Endothelial cell of umbilical vein (primary cell): ENCODE data around the gene HBQ1. TPM values are rescaled to one million over a fixed set of nuclear protein-coding genes. Genes with fewer than 3 reads are reported as not detected.

Experiments used
- BruUV-seq: library from RNA; stranded (reverse); fragments of 400-500 nt; replicated peaks from 2 replicates; lab custom pipeline; 2021; lab: Mats Ljungman, UMichigan
- CTCF ChIA-PET: fragments of 300-600, 350-600 bp; sonication (Branson Sonifier 250); formaldehyde crosslinking; loops from one replicate; lab custom pipeline; 2021; ENCODE audit warnings: antibody characterized with exemption, inconsistent platforms; lab: Charles Lee
- POLR2A ChIA-PET: fragments of 300-600, 350-600 bp; sonication (Branson Sonifier 250); formaldehyde crosslinking; loops from one replicate; lab custom pipeline; 2021; ENCODE audit warnings: antibody characterized with exemption, inconsistent platforms; lab: Charles Lee
- DNase-seq: peaks from one replicate; pipeline ENCODE4 v3.0.0-alpha.2; 2011; ENCODE audit warnings: low read depth, low spot score
- FAIRE-seq: peaks from 2 replicates; lab custom pipeline; 2011; peaks lifted over from hg19 to GRCh38; lab: Jason Lieb, UNC
- H2AFZ ChIP-seq: 2 replicates; pipeline ENCODE4 v1.6.0; 2012; ENCODE audit warnings: low read depth, low read length, control low read depth, inconsistent platforms
- H3K27ac ChIP-seq: 2 replicates; pipeline ENCODE4 v1.5.1; 2011; ENCODE audit warnings: low read depth, mild to moderate bottlenecking, control low read depth, low read length, moderate library complexity; ENCODE audit not compliant: insufficient read depth
- H3K27me3 ChIP-seq, 2 experiments: 2 replicates each; pipeline versions ENCODE4 v1.6.0 to v1.6.1; 2011; ENCODE audit warnings: low read length in 2 of 2, mixed read lengths in 1 of 2; ENCODE audit not compliant: control insufficient read depth in 2 of 2, insufficient read depth in 2 of 2
- H3K36me3 ChIP-seq, 2 experiments: 2 replicates in 1 of 2; 3 replicates in 1 of 2; pipeline ENCODE4 v1.5.1; 2011; ENCODE audit warnings: low read length in 2 of 2, mild to moderate bottlenecking in 1 of 2, moderate library complexity in 1 of 2; ENCODE audit not compliant: control insufficient read depth in 2 of 2, insufficient read depth in 2 of 2; ENCODE audit errors: extremely low read depth in 1 of 2
- H3K4me1 ChIP-seq: 3 replicates; pipeline ENCODE4 v1.5.1; 2011; ENCODE audit warnings: mild to moderate bottlenecking, low read length; ENCODE audit not compliant: control insufficient read depth, insufficient read depth; ENCODE audit errors: extremely low read depth
- H3K4me2 ChIP-seq: 2 replicates; pipeline ENCODE4 v1.6.1; 2011; ENCODE audit warnings: low read length, control low read depth, mixed read lengths; ENCODE audit not compliant: insufficient read depth
- H3K4me3 ChIP-seq, 3 experiments: fragments of 200-600 bp in 1 of 3; sonication (generic), shearing (Covaris generic) in 1 of 3; replicated peaks in 1 of 3; 2 replicates each; pipeline ENCODE4 v1.5.1; 2011 to 2016; ENCODE audit warnings: control low read depth in 3 of 3, low read length in 3 of 3, mild to moderate bottlenecking in 2 of 3, inconsistent platforms in 1 of 3, low read depth in 1 of 3, moderate library complexity in 1 of 3; ENCODE audit not compliant: insufficient read depth in 1 of 3
- H3K79me2 ChIP-seq: 2 replicates; pipeline ENCODE4 v1.6.0; 2012; ENCODE audit warnings: low read length, inconsistent platforms; ENCODE audit not compliant: control insufficient read depth, insufficient read depth
- H3K9ac ChIP-seq: replicated peaks from 2 replicates; pipeline ENCODE3; 2011; ENCODE audit warnings: low read length, control low read depth; ENCODE audit not compliant: insufficient read depth; ENCODE audit errors: extremely low read depth
- H3K9me1 ChIP-seq: replicated peaks from 3 replicates; pipeline ENCODE4 v1.6.0; 2011; ENCODE audit warnings: mild to moderate bottlenecking, low read length; ENCODE audit not compliant: control insufficient read depth, insufficient read depth; ENCODE audit errors: extremely low read depth
- H3K9me3 ChIP-seq: replicated peaks from 2 replicates; pipeline ENCODE4 v1.5.1; 2012; ENCODE audit warnings: low read length, inconsistent platforms; ENCODE audit not compliant: control insufficient read depth, insufficient read depth
- H4K20me1 ChIP-seq: replicated peaks from 2 replicates; pipeline ENCODE3; 2011; ENCODE audit warnings: mild to moderate bottlenecking, low read length; ENCODE audit not compliant: control insufficient read depth, insufficient read depth; ENCODE audit errors: extremely low read depth
- CTCF ChIP-seq, 2 donors: IDR thresholded peaks; 1 replicate in 1 of 2; 2 replicates in 1 of 2; pipeline ENCODE4 v1.5.1; 2011; ENCODE audit warnings: low read length in 2 of 2, mild to moderate bottlenecking in 2 of 2, moderate library complexity in 2 of 2, control low read depth in 1 of 2, inconsistent platforms in 1 of 2, low read depth in 1 of 2; ENCODE audit not compliant: insufficient read depth in 1 of 2; ENCODE audit errors: extremely low read depth in 1 of 2
- EZH2 ChIP-seq: IDR thresholded peaks from 2 replicates; pipeline ENCODE4 v1.6.1; 2012; ENCODE audit warnings: borderline replicate concordance, low read depth, mild to moderate bottlenecking, moderate library complexity, low read length, inconsistent platforms; ENCODE audit not compliant: severe bottlenecking
- FOS ChIP-seq: IDR thresholded peaks from 2 replicates; pipeline ENCODE4 v1.6.1; 2011; ENCODE audit warnings: mild to moderate bottlenecking, low read length, moderate library complexity, borderline replicate concordance; ENCODE audit not compliant: insufficient read depth
- GATA2 ChIP-seq: IDR thresholded peaks from 2 replicates; pipeline ENCODE4 v1.7.0; 2011; ENCODE audit warnings: low read depth, mild to moderate bottlenecking, moderate library complexity, mixed read lengths, low read length; ENCODE audit not compliant: insufficient read length, insufficient read depth
- JUN ChIP-seq: IDR thresholded peaks from 2 replicates; pipeline ENCODE4 v1.6.1; 2011; ENCODE audit warnings: borderline replicate concordance, low read depth; ENCODE audit not compliant: insufficient read length, insufficient read depth
- MAX ChIP-seq: IDR thresholded peaks from 2 replicates; pipeline ENCODE4 v1.6.1; 2011; ENCODE audit not compliant: insufficient read depth, insufficient read length
- MYC ChIP-seq: IDR thresholded peaks from one replicate; pipeline ENCODE4 v1.6.1; 2011; ENCODE audit warnings: mild to moderate bottlenecking, low read depth, low read length
- POLR2A ChIP-seq: IDR thresholded peaks from 2 replicates; pipeline ENCODE4 v1.6.1; 2012; ENCODE audit warnings: low read depth, mild to moderate bottlenecking, control low read depth, low read length
- POLR2AphosphoS5 ChIP-seq: IDR thresholded peaks from 2 replicates; pipeline ENCODE4 v1.6.1; 2012; ENCODE audit warnings: low read depth, mild to moderate bottlenecking, control low read depth, low read length, moderate library complexity; ENCODE audit not compliant: insufficient read depth
- dilution Hi-C: fragments of 300-500 bp; cut with MboI; formaldehyde crosslinking; loops from one replicate; pipeline ENCODE4 v1.15.0; 2019; ENCODE audit warnings: low sequenced_read_pairs; ENCODE audit not compliant: extremely low pct_ligation_motif_present
- intact Hi-C: fragments of 100-400 bp; cut with micrococcal nuclease; formaldehyde crosslinking; loops from one replicate; pipeline ENCODE4 v1.10.0; 2022
- polyA plus RNA-seq, 4 experiments: library from polyadenylated mRNA; depleted of rRNA in 3 of 4; stranded (reverse) in 3 of 4; unstranded in 1 of 4; fragments of >200 nt; gene quantifications; 2 replicates each; pipeline versions ENCODE4 v1.2.1 to v1.2.3, GENCODE V29; 2011 to 2012; ENCODE audit warnings: missing spikeins in 1 of 4
- total RNA-seq: library from RNA; stranded (reverse); gene quantifications from 2 replicates; pipeline ENCODE4 v1.2.3, GENCODE V29; 2021

The HBQ1 gene
- total and polyA plus RNA-seq, 2 donors (not counting 3 experiments of a cell fraction or from before 2014, with no cell fraction given), result 0.75 TPM; not detected in 1

- Histone ChIP-seq H3K4me1 (peaks cover 5% of the 10 kb centered on the region), H3K27me3 (peaks cover 38 to 41% of the 10 kb centered on the region in 2 experiments), H3K27ac (no peak overlapping the region), H3K4me3 (no peak overlapping the region), H3K9me1 (no peaks in the 10 kb centered on the region), H3K79me2 (no peaks in the 10 kb centered on the region), H3K9me3 (no peaks in the 10 kb centered on the region), H2AFZ (no peak overlapping the region), H3K4me2 (no peak overlapping the region), H3K9ac (no peak overlapping the region), H3K36me3 (no peaks in the 10 kb centered on the region), H4K20me1 (no peaks in the 10 kb centered on the region)
- ChIA-PET POLR2A (no interaction called here), CTCF (interaction anchor here (0.6 to 2.3 kb wide), 3 partner anchors 71 to 184 kb away, joined by 4 to 11 read pairs (median 4); no protein-coding TSS in a partner anchor)
- dilution Hi-C loops (no loop called here), intact Hi-C loops (no loop called here)
- TF ChIP-seq CTCF (IDR thresholded peaks at IDR 0.05; ENCODE audit: extremely low read depth in 1 of 2, insufficient read depth in 1 of 2, low read depth in 1 of 2, low read length in 2 of 2) (no peak), POLR2AphosphoS5 (no peak), POLR2A (no peak), FOS (no peak), EZH2 (no peak), MAX (no peak), GATA2 (no peak), MYC (no peak), JUN (no peak)
- BruUV-seq, result no TSS peak
- FAIRE-seq (no peak), DNase-seq (no peak)
Measured at GRCh38 chr16:177981-178667, 2.1 kb upstream of the HBQ1 start.
